DMS79 (cell line): ENCODE measurements around the gene SFTPA1.
"Not testable (repeated sequence)": the region's sequence is repeated elsewhere in the genome, so short reads cannot be mapped to it uniquely, and the experiment has no call there.

ENCODE experiments used
- DNase-seq: peaks from one replicate; lab custom pipeline; 2025; lab: John Stamatoyannopoulos, UW

SFTPA1 gene

GRCh38 chr10:79611193-79611976 is 646 bp downstream of the SFTPA1 start:
- not testable (repeated sequence) for DNase-seq

- DNase-seq, result no peak
Observed at GRCh38 chr10:79615577-79615976, 4.8 kb downstream of the SFTPA1 start.

GRCh38 chr10:79616164-79616563 is 5.4 kb downstream of the SFTPA1 start:
- no peak for DNase-seq

GRCh38 chr10:79623663-79624062 is 12.9 kb downstream of the SFTPA1 start:
- not testable (repeated sequence) for DNase-seq

- DNase-seq, result no peak
Observed at GRCh38 chr10:79627075-79627474, 16.3 kb downstream of the SFTPA1 start.

- DNase-seq, result no peak
Observed at GRCh38 chr10:79628083-79628482, 17.3 kb downstream of the SFTPA1 start.

- DNase-seq, result no peak
Observed at GRCh38 chr10:79628988-79629954, 18.5 kb downstream of the SFTPA1 start.

GRCh38 chr10:79629955-79630327 is 19.2 kb downstream of the SFTPA1 start:
- DNase-seq, result no peak

GRCh38 chr10:79636654-79637199 is 26.0 kb downstream of the SFTPA1 start:
- DNase-seq, result not testable (repeated sequence)

- DNase-seq, result no peak
Observed at GRCh38 chr10:79638318-79638717, 27.6 kb downstream of the SFTPA1 start.

GRCh38 chr10:79652695-79653094 is 42.0 kb downstream of the SFTPA1 start:
- not testable (repeated sequence) for DNase-seq

GRCh38 chr10:79663287-79663686 is 52.5 kb downstream of the SFTPA1 start:
- DNase-seq, result not testable (repeated sequence)

- not testable (repeated sequence) for DNase-seq
Observed at GRCh38 chr10:79664686-79665085, 53.9 kb downstream of the SFTPA1 start.
